A204.1 (cell line): Measurements from ENCODE around the gene DYNC2LI1.
"Not testable (repeated sequence)": the region's sequence is repeated elsewhere in the genome, so short reads cannot be mapped to it uniquely, and the experiment has no call there.

Experiments used
- FAIRE-seq: peaks from 2 replicates; lab custom pipeline; 2012; peaks lifted over from hg19 to GRCh38; lab: Jason Lieb, UNC

Gene DYNC2LI1

DNA sequence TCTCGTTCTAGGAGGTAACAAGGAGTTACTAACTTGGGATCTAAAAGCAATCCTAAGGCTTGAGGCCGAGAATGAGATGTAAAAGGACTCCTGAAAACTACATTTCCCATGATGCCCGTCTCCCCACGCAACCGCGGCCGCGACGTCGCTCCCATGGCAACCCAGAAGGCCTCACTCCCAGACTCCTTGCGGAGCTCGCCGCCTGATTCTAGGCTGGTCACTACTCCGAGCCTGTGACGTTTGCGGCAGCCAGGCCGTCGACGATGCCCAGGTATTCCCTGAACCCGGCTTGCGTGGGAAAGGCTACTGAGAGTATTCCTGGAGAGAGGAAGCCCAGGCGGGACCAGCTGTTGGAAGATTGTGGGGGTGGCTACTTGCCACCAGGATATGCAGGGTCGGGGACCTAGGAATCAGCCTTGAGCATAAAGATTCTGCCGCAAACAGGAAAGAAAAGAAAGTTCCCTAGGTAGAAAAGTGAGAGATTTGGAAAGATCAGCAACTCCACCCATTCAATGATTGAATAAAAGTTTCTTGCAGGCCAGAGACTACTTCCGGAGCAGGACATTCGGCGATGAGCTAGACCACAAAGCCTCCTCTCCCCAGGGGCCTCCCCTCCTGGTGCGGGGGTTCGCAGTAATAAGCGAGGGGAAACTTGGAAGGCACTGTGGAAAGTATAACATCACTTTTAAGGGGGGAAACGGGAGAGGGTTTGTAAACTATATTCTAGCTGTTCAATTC, at the start of gene DYNC2LI1:
Gene DYNC2LI1 (plus strand): TSS at position 164 of the 738 bp plus-strand sequence. CDS start 100 bp downstream, at position 264.
- FAIRE-seq: peak; percentile 87

- FAIRE-seq: no peak
Measured at GRCh38 chr2:43724728-43725526, 48.9 kb upstream of the DYNC2LI1 start.

DNA sequence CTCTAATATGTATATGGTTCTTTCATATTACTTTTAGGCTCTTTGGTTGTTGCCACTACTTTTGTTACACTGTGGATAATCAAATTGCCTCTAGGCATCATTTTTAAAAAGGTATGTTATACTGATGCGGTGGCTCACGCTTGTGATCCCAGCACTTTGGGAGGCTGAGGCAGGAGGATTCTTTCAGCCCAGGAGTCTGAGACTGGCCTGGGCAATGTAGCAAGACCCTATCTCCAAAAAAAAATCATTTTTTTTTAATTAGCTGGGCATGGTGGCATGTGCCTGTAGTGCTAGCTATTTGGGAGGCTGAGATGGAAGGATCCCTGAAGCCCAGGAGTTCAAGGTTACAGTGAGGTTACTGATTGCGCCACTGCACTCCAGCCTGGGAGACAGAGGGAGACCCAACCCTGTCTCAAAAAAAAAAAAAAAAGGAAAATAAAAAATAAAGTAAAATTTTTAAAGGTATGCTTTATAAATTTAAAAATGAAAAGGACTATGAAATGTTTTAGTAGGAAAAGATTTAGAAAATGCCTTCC, 48.1 kb upstream of the DYNC2LI1 start:
- FAIRE-seq: no peak

- not testable (repeated sequence) for FAIRE-seq
Measured at GRCh38 chr2:43726961-43727633, 46.7 kb upstream of the DYNC2LI1 start.

DNA sequence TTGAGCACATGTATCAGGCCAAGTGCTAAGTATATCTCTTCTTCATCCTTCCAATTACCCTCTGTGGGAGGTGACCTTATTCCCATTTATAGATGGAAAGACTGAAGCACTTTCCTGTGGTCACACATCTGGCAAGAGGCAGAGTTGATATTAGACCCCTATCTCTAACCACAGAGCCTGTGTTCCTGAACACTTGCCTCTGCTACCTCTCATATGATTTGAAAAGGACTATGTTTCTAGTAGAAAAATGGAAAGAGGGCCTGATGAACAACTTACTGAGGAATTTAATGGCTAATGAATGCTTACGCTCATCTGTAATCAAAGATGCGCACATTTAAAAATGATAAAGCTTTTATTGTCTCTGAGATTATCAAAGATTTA, 46.2 kb upstream of the DYNC2LI1 start:
- no peak for FAIRE-seq

GRCh38 chr2:43729491-43730174, 44.2 kb upstream of the DYNC2LI1 start:
- no peak for FAIRE-seq

DNA sequence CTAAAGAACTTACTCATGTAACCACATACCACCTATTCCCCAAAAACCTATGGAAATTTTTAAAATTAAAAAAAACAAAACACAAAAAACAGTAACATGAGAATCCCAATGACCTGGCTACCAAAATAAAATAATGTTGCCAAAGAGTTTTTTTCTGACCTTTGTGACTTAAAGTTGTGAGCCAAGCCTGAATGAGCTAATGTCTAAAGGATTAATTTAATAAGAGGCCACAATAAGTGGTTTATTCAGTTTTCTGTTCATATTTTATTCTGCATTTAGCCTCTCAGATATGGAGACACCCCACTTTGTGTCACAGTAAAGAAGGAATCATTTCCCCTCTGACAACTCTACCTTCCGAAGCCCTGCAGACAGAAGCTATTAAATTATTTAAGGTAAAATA, 42.6 kb upstream of the DYNC2LI1 start:
- FAIRE-seq: no peak

DNA sequence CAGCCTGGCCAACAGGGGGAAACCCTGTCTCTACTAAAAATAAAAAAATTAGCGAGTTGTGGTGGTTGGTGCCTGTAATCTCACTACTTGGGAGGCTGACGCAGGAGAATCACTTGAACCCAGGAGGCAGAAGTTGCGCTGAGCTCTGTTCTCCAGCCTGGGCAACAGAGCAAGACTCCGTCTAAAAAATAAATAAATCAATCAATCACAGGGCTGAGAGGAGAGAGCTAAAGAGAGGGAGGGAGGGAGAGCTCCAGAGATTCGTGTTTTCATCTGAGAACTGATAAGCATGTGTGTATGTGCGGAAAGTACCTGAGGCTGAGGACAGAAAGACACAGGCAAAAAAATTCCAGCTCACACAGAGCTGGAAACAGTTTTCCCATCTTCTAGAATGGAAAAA, 37.2 kb upstream of the DYNC2LI1 start:
- no peak for FAIRE-seq

DNA sequence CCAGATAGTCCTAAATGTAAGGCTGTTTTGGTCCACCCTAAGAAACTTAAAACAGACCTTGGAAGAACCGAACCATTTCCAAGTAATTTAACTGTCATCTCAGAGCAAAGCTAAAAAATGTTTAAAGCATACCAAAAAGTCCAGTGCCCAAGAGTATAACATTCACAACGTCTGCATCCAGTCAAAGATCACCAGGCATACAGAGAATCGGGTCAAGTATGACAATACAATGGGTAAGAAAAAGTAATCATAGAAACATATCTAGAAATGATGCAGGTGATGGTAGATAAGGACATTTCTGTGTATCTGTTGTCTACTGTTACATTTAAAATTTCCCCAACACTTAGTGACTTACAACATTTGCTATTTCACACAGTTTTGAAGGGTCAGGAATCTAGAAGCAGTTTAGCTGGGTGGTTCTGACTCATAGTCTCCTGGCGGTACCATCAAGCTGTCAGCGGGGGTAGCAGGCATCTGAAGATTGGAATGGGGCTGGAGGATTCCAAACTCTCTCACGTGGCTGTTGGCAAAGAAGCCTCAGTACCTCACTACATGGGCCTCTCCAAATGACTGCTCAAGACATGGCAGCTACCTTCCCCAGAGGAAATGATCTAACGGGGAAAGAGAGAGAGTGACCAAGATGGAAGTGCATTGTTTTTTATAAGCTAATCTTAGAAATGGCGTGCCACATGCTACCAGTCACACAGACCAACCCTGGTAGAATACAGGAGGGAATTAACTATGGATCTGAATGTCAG, 36.6 kb upstream of the DYNC2LI1 start:
- no peak for FAIRE-seq

GRCh38 chr2:43737855-43738254, 36.0 kb upstream of the DYNC2LI1 start:
- no peak for FAIRE-seq

DNA sequence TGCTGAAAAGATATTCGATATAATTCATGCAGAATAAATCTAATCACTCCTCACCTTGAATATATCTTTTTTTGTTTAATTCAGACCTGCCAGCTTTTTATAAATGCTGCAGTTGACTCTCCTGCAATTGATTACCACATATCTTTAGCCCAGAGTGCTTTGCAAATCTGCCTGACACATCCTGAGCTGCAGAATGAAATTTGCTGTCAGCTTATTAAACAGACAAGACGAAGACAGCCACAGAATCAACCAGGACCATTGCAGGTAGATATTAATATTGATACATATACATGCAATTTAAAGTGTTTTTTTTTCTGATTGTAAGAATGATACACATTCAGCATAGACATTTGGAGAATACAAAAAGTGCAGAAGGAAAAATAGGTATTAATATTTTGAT, 35.6 kb upstream of the DYNC2LI1 start:
- FAIRE-seq: no peak

- no peak for FAIRE-seq
Measured at GRCh38 chr2:43743706-43744105, 30.1 kb upstream of the DYNC2LI1 start.

GRCh38 chr2:43745457-43745856, 28.4 kb upstream of the DYNC2LI1 start:
- FAIRE-seq: no peak

DNA sequence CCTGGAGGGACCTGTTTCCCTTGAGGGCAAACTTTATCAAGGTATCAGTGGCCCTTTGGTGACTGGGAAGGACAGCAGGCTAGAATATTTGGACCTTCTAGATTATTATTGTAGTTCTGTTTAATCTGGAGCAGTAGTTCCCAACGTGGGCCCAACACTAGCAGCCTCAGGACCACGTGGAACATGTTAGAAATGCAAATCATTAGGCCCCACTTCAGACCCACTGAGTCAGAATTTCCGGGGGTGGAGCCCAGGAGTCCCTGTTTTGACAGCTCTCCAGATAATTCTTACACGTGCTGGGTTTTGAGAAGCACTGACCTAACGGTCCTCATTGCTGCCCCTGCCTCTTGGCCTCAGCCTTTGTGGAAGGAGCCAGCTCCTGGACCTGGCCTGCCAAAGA, 25.5 kb upstream of the DYNC2LI1 start:
- FAIRE-seq: no peak

DNA sequence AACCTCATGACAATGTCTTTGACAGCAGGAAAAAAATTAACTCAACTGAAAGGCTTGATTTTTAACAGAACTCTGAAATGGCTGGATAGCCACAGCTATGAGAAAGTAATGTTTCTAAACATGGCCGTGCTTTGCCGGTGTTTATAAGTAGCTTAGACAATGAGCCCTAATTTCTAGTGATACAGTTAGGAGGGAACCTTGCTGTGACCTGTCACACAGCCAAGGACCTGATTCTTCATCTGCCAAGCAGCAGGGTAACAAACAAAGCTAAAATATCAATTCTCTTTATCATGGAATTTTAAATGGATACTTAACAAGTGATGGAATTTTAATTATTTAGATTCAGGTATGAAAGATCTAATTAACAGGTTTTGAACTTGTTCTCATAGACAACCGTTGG, 24.3 kb upstream of the DYNC2LI1 start:
- no peak for FAIRE-seq

DNA sequence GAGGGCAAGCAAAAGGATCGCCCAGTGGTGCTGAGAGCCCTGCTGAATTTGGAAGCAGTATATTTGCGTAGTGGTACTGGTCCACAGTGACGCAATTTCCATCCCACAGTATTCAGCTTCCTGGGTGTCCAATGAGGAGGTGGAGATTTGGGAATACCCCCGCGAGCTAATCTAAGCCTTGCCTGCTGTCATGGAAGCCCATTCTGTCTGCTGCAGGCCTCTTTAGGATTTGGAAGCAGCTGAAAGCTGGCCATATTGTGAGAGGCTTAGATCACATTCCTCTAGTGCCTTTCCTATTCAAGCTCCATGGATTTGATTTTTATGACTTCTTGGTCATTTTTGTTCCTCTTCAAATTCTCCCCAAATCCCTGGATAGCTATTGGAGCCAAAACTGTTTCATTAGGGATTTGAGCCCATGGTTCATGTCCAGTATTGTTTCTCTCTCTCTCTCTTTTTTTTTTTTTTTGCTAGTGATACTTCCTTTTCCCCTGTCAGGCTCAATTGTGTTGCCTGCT, 22.3 kb upstream of the DYNC2LI1 start:
- FAIRE-seq: no peak

GRCh38 chr2:43752302-43752701, 21.5 kb upstream of the DYNC2LI1 start:
- no peak for FAIRE-seq

GRCh38 chr2:43754180-43754579, 19.7 kb upstream of the DYNC2LI1 start:
- FAIRE-seq: no peak

- FAIRE-seq: no peak
Measured at GRCh38 chr2:43758739-43759138, 15.1 kb upstream of the DYNC2LI1 start.

DNA sequence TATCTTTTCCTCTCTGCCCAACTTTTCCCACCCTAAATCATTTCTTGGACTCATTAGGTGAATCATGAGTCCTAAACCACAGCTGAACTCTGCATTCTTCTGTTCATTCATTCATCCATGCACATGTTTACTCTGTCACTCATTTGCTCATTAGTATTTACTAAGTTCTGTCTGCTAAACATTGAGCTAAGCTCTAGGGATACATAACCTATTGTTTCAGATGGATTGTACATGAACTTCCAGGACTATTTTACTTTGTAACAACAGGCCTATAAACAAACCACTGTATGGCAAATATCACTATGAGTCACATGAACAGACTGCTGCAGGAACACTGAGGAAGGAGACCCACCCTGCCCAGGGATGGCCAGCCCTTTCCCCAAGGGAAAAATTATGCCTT, 14.6 kb upstream of the DYNC2LI1 start:
- FAIRE-seq: no peak

DNA sequence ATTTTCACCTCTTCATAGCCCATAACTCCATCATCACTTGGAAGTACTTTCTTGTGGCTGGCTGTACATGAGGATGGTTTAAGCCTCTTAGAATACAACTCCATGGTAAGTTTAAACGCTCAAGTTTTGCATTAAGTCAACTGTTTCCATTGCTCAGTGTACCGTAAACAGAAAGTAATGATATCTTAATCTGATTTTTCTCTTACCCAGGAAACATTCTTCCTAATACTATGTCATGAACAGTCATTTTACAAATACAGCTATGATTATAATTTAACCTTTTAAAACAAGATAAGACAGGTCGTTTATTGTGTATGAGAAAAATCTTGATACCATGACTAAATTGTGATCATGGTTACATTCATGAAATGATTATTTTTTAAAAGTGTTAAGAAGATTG, 11.6 kb upstream of the DYNC2LI1 start:
- peak; percentile 32 for FAIRE-seq
